Measurements from ENCODE around the gene TAF4. TPM values are rescaled to one million over a fixed set of nuclear protein-coding genes. Genes with fewer than 3 reads are reported as not detected.

TAF4 gene
- total and polyA plus RNA-seq, 8 donors: 14.1 to 21.0 (median 17.1) TPM

GRCh38 chr20:62021793-62022385, 43.8 kb downstream of the TAF4 start:
- peak in 1 of 4 donors; percentile 69 for DNase-seq
- Histone ChIP-seq H3K27me3 (no peaks in the 10 kb centered on the region), H3K27ac (no peak overlapping the region), H3K4me3 (no peak overlapping the region), H3K4me1 (peaks cover 11 to 13% of the 10 kb centered on the region in 2 donors), H3K36me3 (no peaks in the 10 kb centered on the region), H3K9me3 (no peaks in the 10 kb centered on the region)
- no peak for TF ChIP-seq CTCF (IDR thresholded peaks at IDR 0.05)
- intact Hi-C loops (cut with DNase I): no loop called here
- no peak for ATAC-seq

DNA sequence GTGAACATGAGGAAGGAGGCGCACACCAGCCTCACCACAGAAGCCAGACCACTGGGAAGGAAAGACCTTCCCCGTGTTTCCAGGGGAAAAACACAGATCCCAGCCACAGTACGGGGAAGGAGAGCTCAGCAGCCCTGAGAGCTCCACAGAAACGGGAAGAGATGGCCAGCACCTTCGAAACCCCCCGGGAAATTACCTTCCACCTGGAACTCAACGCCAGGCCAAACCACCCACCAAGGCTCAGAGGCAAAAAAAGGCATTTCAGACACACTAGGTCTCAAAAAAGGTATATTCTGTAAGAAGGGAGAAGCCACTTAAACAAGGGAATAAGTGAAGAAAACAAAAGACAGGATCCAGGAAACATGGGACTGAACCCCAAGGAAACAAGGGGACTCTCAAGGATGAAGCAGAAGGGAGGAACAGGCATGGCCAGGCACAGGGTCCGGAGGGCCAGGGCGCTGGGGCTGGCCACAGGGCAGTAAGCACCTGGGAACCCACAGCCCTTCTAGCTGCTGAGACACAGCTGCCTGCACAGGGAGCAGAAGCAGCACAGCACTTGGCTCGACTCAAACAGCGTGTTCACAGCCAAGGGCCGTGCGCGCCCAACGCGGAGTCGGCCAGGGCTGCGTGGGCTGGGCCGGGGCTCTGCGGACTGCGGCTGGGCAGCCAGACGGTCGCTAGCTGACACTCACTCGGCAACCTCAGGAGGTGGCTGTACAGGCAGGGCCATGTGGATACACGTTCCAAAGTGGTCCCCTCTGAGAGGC, 44.6 kb downstream of the TAF4 start:
- Histone ChIP-seq H3K27ac (no peak overlapping the region), H3K9me3 (no peaks in the 10 kb centered on the region), H3K4me1 (peaks cover 5 to 8% of the 10 kb centered on the region in 2 donors), H3K27me3 (no peaks in the 10 kb centered on the region), H3K36me3 (no peaks in the 10 kb centered on the region), H3K4me3 (no peak overlapping the region)
- TF ChIP-seq CTCF (IDR thresholded peaks at IDR 0.05): no peak
- ATAC-seq (peak; percentile 59), DNase-seq (peak in 3 of 4 donors; percentile 49 to 78 (median 64))
- intact Hi-C loops (cut with DNase I): no loop called here

DNA sequence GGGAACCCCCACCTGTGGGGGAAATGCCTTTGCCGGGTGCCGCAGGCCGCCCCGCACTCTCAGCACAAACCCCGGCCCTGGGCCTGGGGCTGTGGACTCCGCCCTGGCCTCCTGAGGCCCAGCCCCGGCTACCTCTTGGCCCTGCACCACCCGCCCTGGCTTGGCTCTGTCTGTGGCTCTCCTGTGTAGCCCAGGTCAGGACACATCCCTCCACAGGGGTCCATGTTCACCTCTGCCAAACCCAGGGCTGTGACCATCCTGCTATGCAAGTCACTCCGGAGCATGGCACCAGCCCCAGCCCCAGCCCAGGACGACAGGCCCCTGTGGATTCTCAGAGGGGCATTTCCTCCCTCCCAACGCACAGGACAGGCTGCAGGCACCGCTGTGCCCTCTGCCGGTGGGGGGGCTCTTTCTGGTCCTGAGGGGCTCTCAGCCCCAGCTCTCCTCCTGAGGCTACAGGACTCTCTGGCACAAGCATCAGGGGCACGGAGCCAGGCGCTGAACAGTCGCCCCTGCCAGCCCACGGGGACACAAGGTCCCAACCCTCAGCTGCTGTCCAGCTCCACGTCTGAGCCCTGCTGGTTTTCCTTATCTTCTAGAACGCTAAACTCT, 45.7 kb downstream of the TAF4 start:
- no peak for ATAC-seq
- Histone ChIP-seq H3K9me3 (no peaks in the 10 kb centered on the region), H3K4me1 (peaks cover 0 to 8% of the 10 kb centered on the region in 2 donors), H3K4me3 (no peak overlapping the region), H3K27me3 (no peaks in the 10 kb centered on the region), H3K36me3 (no peaks in the 10 kb centered on the region), H3K27ac (no peak overlapping the region)
- intact Hi-C loops (cut with DNase I): no loop called here
- TF ChIP-seq CTCF (IDR thresholded peaks at IDR 0.05): no peak
- DNase-seq: no peak

DNA sequence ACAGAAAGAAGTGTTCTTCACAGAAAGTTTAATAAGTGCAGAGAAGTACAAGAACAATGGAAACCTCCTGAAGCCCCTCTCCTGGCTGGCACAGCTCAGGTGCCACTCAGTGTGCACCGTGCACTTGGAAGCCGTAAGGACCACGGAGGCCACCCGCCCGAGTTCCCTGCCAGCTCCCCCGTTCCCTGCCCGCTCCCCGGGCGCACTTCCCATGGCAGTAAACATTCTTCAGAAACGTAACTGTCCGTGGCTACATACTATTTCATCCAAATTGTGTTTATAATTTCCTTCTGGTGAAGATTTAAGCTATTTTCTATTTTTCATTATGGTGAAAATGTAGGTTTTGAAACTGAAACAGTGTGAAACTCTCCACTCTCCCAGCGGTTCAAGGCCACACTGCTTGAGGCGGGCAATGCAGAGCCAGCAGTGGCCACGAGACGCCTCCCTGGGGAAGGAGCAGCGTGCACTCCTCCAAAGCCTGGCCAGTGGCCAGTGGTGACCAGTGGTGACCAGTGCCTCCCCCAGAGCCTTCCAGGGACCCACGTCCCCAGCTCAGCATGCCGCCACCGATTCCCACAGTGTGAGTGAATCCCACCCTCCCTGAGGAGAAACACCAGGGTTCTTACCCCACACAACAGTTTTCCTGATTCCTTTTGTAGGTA, 46.4 kb downstream of the TAF4 start:
- Histone ChIP-seq H3K27me3 (no peaks in the 10 kb centered on the region), H3K27ac (no peak overlapping the region), H3K9me3 (no peaks in the 10 kb centered on the region), H3K4me1 (peaks cover 0 to 8% of the 10 kb centered on the region in 2 donors), H3K36me3 (peaks cover 0 to 2% of the 10 kb centered on the region in 2 donors), H3K4me3 (no peak overlapping the region)
- ATAC-seq: no peak
- DNase-seq: no peak
- intact Hi-C loops (cut with DNase I): no loop called here
- no peak for TF ChIP-seq CTCF (IDR thresholded peaks at IDR 0.05)
